Natural killer cell (primary cell): ENCODE data around the gene CEBPE. TPM values are rescaled to one million over a fixed set of nuclear protein-coding genes. Genes with fewer than 3 reads are reported as not detected.

ENCODE experiments used
- ATAC-seq, 3 donors: fragments of 150-1000 bp in 2 of 3; fragments of 200-7000 bp in 1 of 3; cut with Tn5 transposase; 1 replicate in 1 of 3; 2 replicates in 2 of 3; pipeline ENCODE4 v1.10.0; 2021; ENCODE audit warnings: mild to moderate bottlenecking in 2 of 3, moderate library complexity in 2 of 3
- DNase-seq, 2 donors: peaks; one replicate each; pipeline versions ENCODE4 v3.0.0 to v3.0.0-alpha.2; 2013 to 2021; ENCODE audit warnings: mixed read lengths in 1 of 2
- H3K27ac ChIP-seq: one replicate; pipeline ENCODE4 v1.5.1; 2013; ENCODE audit warnings: mild to moderate bottlenecking, low read length
- H3K27me3 ChIP-seq: one replicate; pipeline ENCODE4 v1.6.1; 2013; ENCODE audit warnings: low read length; ENCODE audit not compliant: control insufficient read depth, insufficient read depth
- H3K36me3 ChIP-seq: one replicate; pipeline ENCODE4 v1.6.1; 2013; ENCODE audit warnings: low read length; ENCODE audit not compliant: control insufficient read depth, insufficient read depth
- H3K4me1 ChIP-seq: one replicate; pipeline ENCODE4 v1.6.1; 2013; ENCODE audit warnings: low read length; ENCODE audit not compliant: control insufficient read depth, insufficient read depth
- H3K4me3 ChIP-seq: one replicate; pipeline ENCODE4 v1.5.1; 2013; ENCODE audit warnings: low read length
- H3K9me3 ChIP-seq: one replicate; pipeline ENCODE4 v1.6.1; 2013; ENCODE audit warnings: low read length; ENCODE audit not compliant: control insufficient read depth, insufficient read depth
- H3K27ac Mint-ChIP-seq, 2 donors: one replicate each; pipeline ENCODE4 v1.8.0; 2022; ENCODE audit warnings: mild to moderate bottlenecking in 2 of 2, mixed read lengths in 2 of 2, moderate library complexity in 1 of 2
- H3K27me3 Mint-ChIP-seq, 2 donors: one replicate each; pipeline ENCODE4 v1.8.0; 2022; ENCODE audit warnings: low read depth in 2 of 2, mixed read lengths in 2 of 2
- H3K36me3 Mint-ChIP-seq: one replicate; pipeline ENCODE4 v1.8.0; 2022; ENCODE audit warnings: mixed read lengths
- H3K4me1 Mint-ChIP-seq, 2 donors: one replicate each; pipeline ENCODE4 v1.8.0; 2022; ENCODE audit warnings: mixed read lengths in 2 of 2
- H3K4me3 Mint-ChIP-seq: one replicate; pipeline ENCODE4 v1.8.0; 2022; ENCODE audit warnings: mild to moderate bottlenecking, moderate library complexity, mixed read lengths
- H3K9me3 Mint-ChIP-seq, 2 donors: one replicate each; pipeline ENCODE4 v1.8.0; 2022; ENCODE audit warnings: mixed read lengths in 2 of 2
- WGBS: methylation state at CpG from one replicate; pipeline ENCODE4 v1.1.7; 2013; ENCODE audit warnings: missing lambda C conversion rate; ENCODE audit not compliant: insufficient coverage; 5-methylcytosine and 5-hydroxymethylcytosine counted together
- intact Hi-C: fragments of 100-400 bp; cut with micrococcal nuclease; formaldehyde crosslinking; loops from one replicate; pipeline ENCODE4 v1.14.2; 2022
- total RNA-seq, 4 donors: library from RNA; stranded (reverse); fragments of 120-200 nt in 1 of 4; gene quantifications; one replicate each; pipeline versions ENCODE4 v1.2.3 to v1.2.4, GENCODE V29; 2013 to 2022
- TF ChIP-seq, protein P1 (sequence below): fragments of 200-600 bp; IDR thresholded peaks from one replicate; pipeline ENCODE4 v1.8.0; 2022; ENCODE audit warnings: antibody characterized with exemption

Gene CEBPE
- total RNA-seq, 3 donors from 2014 or later (not counting 1 experiment from before 2014, with no cell fraction given): not detected

- 88% methylated on average over 3 of the region's 4 CpGs for WGBS
- H3K9me3 Mint-ChIP-seq: no peaks in the 10 kb centered on the region
- no peak for ATAC-seq
- Histone ChIP-seq H3K27ac (no peak overlapping the region), H3K4me3 (no peak overlapping the region), H3K36me3 (no peaks in the 10 kb centered on the region), H3K27me3 (no peaks in the 10 kb centered on the region), H3K4me1 (no peaks in the 10 kb centered on the region), H3K9me3 (no peaks in the 10 kb centered on the region)
- no peaks in the 10 kb centered on the region for H3K4me1 Mint-ChIP-seq
- intact Hi-C loops: no loop called here
- H3K36me3 Mint-ChIP-seq: no peaks in the 10 kb centered on the region
- TF ChIP-seq, protein P1, sequence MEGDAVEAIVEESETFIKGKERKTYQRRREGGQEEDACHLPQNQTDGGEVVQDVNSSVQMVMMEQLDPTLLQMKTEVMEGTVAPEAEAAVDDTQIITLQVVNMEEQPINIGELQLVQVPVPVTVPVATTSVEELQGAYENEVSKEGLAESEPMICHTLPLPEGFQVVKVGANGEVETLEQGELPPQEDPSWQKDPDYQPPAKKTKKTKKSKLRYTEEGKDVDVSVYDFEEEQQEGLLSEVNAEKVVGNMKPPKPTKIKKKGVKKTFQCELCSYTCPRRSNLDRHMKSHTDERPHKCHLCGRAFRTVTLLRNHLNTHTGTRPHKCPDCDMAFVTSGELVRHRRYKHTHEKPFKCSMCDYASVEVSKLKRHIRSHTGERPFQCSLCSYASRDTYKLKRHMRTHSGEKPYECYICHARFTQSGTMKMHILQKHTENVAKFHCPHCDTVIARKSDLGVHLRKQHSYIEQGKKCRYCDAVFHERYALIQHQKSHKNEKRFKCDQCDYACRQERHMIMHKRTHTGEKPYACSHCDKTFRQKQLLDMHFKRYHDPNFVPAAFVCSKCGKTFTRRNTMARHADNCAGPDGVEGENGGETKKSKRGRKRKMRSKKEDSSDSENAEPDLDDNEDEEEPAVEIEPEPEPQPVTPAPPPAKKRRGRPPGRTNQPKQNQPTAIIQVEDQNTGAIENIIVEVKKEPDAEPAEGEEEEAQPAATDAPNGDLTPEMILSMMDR: no peak
- H3K27me3 Mint-ChIP-seq: peaks cover 0 to 3% of the 10 kb centered on the region in 2 donors
- DNase-seq: no peak
- no peak overlapping the region for H3K27ac Mint-ChIP-seq
- H3K4me3 Mint-ChIP-seq: no peak overlapping the region
Observed at GRCh38 chr14:23146980-23147379, 27.9 kb upstream of the CEBPE start.

DNA sequence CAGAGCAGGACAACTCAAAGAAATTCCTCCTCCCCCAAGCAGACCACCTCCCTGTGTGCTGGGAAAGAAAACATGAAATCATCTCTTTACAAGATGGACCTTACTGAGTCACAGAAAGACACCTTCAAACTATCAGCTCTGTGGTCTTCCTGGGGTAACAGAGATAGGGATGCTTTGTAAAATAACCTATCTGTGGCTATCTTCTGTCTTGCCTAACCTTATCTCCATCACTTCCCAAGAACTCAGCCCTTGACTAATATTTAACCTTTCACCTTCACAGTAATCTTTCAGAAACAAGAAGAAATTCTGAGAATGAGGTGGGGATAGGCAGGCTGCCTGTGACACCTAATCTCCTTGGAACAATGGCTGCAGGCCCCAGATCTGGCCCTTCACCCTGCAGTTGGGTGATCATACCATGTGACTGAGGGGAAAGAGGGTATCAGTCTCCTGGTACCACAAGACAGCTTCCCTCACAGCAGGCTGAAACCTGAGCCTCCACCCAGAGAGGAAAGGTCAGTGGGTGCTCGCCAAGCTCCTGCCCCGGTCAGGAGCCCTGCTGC, 27.4 kb upstream of the CEBPE start:
- ATAC-seq: peak in 1 of 3 donors; percentile 73
- no peaks in the 10 kb centered on the region for H3K36me3 Mint-ChIP-seq
- H3K9me3 ChIP-seq: no peaks in the 10 kb centered on the region
- no peak overlapping the region for H3K4me3 Mint-ChIP-seq
- H3K4me1 Mint-ChIP-seq: no peaks in the 10 kb centered on the region
- DNase-seq: no peak
- peaks cover 0 to 3% of the 10 kb centered on the region in 2 donors for H3K27me3 Mint-ChIP-seq
- H3K9me3 Mint-ChIP-seq: no peaks in the 10 kb centered on the region
- intact Hi-C loops: no loop called here
- no peaks in the 10 kb centered on the region for H3K36me3 ChIP-seq
- no peaks in the 10 kb centered on the region for H3K4me1 ChIP-seq
- no peak overlapping the region for H3K4me3 ChIP-seq
- TF ChIP-seq, protein P1: no peak
- no peaks in the 10 kb centered on the region for H3K27me3 ChIP-seq
- H3K27ac ChIP-seq: no peak overlapping the region
- no peak overlapping the region for H3K27ac Mint-ChIP-seq
- 94% methylated on average over 2 of the region's 2 CpGs for WGBS

- Histone ChIP-seq H3K4me3 (no peak overlapping the region), H3K9me3 (no peaks in the 10 kb centered on the region), H3K4me1 (no peaks in the 10 kb centered on the region), H3K27me3 (no peaks in the 10 kb centered on the region), H3K27ac (no peak overlapping the region), H3K36me3 (no peaks in the 10 kb centered on the region)
- TF ChIP-seq, protein P1: no peak
- Mint-ChIP-seq H3K9me3 (no peaks in the 10 kb centered on the region), H3K36me3 (no peaks in the 10 kb centered on the region), H3K4me1 (no peaks in the 10 kb centered on the region), H3K4me3 (no peak overlapping the region), H3K27me3 (peaks cover 0 to 3% of the 10 kb centered on the region in 2 donors), H3K27ac (no peak overlapping the region)
- intact Hi-C loops: no loop called here
- WGBS: 81% methylated on average over 3 of the region's 4 CpGs
- DNase-seq (no peak), ATAC-seq (no peak)
Observed at GRCh38 chr14:23145794-23146350, 26.8 kb upstream of the CEBPE start.

DNA sequence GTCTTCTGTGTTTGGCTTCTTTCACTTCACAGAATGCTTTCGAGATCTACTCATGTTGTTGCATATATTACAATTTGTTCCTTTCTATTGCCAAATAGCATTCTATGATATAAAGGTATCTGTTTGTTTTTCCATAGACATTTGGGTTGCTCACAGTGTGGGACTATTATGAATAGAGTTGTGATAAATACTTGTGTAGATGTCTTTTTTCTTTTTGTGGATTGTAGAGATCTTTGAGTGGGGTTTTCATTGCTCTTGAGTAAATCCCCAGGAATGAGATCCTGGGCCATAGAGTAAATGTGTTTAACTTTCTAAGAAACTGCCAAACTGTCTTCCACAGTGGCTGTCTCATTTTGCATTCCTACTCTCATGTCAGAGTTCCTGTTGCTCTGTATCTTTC, 24.9 kb upstream of the CEBPE start:
- Histone ChIP-seq H3K27me3 (no peaks in the 10 kb centered on the region), H3K36me3 (no peaks in the 10 kb centered on the region), H3K4me3 (no peak overlapping the region), H3K4me1 (no peaks in the 10 kb centered on the region), H3K9me3 (no peaks in the 10 kb centered on the region), H3K27ac (no peak overlapping the region)
- Mint-ChIP-seq H3K27me3 (peaks cover 0 to 5% of the 10 kb centered on the region in 2 donors), H3K4me1 (no peaks in the 10 kb centered on the region), H3K36me3 (no peaks in the 10 kb centered on the region), H3K27ac (no peak overlapping the region), H3K9me3 (no peaks in the 10 kb centered on the region), H3K4me3 (no peak overlapping the region)
- TF ChIP-seq, protein P1: no peak
- intact Hi-C loops: no loop called here
- DNase-seq (no peak), ATAC-seq (no peak)
- WGBS: no CpG with 5 or more reads among the region's 1 CpG
